ENCODE data around the gene HSPB6.

The HSPB6 gene

DNA sequence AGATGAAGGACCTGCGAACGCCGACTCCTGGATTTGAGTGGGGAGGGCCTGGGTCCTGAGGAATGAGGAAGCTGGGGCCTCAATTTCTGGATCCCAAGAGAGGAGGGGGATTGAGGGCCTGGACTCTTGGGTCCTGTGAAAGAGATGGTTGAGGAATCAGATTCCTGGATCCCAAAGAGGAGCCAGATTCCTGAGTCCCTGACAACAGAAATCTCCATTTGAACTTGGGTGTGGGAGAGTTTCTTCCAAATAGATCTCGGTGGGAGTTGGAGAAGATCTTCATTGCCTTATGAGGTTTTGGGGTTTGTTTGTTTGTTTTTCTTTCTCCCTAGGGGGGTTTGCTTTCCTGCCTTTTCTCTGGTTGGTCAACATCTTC lies 10.8 kb downstream of the HSPB6 start:
- no peak for DNase-seq (ENCODE audit: low read depth in 2 of 2)

DNA sequence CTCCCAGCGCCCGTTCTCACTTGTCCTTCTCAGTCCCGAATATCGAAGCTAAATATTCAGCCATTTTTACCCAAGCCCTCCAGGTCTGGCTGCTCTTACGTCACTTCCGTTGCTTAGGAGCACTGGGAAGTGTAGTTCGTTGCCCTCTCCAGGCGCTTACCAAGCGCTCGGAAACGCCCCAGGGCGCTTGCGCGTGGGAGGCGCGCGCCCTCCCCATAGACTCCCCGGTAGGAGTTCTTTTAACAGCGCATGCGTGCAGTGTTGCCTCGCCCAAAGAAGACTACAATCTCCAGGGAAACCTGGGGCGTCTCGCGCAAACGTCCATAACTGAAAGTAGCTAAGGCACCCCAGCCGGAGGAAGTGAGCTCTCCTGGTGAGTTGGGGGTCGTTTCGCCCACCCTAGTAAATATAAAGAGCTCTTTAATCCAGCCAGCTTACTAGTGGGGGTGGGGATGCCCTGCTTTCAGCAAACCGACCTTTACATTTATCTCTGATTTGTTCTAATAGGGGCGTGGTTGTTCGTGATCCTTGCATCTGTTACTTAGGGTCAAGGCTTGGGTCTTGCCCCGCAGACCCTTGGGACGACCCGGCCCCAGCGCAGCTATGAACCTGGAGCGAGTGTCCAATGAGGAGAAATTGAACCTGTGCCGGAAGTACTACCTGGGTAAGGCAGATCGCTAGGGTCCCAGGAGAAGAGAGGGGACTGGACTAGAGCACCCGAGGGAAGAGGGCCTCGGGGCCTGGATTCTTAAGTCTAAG lies 11.3 kb downstream of the HSPB6 start, which contains the start of the genes PSENEN and U2AF1L4:
Gene PSENEN, plus strand, starts transcription at position 324 of the 759 bp plus-strand sequence. Its CDS starts 280 bp downstream, at position 604.
Gene U2AF1L4, minus strand, starts transcription at position 91 of the 759 bp plus-strand sequence. Its CDS starts 27 bp downstream, at position 64.
- DNase-seq (ENCODE audit: low read depth in 2 of 2), result peak; percentile 83 to 93

DNA sequence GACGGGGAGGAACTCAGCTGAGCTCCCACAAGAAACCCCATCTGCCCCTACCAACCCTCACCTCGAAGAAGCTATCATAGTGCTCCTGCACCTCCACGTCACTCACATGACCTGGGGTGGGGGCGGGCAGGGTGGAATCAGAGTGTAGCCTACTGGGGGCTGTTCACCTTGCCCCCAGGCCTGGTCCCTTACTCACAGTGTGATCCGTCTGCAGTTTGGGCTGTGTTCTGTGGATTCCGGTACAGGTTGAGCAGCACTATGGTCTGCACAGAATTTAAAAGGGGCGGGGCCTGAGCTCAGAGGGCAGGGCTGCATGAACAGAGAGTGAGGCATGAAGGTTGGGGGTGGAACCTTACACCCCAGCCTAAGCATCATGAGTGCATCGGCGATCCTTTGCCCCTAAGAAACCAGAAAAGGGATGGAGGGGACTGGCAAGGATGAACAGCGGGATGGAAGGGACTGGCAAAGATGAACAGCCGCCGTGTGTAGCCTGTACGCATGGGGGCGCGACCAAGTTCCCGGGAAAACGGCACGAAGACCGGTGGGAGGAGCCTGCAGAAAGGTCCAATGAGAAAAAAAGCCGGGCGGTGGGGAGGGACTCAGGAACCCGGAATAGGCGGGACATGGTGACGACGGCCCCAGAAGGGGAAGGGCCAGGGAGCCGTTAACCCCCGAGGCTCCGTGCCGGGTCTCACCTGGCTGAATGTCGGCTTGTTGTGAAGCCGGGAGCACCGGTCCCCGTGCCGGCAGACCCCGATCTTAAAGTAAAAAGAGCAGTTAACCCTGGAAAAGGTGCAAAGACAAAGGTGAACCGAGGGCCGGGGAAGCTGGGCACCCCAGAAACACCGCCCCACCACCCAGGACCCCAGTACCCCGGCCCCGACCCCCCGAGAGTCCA lies 12.2 kb downstream of the HSPB6 start:
- peak; percentile 86 to 91 for DNase-seq (ENCODE audit: low read depth in 2 of 2)

DNA sequence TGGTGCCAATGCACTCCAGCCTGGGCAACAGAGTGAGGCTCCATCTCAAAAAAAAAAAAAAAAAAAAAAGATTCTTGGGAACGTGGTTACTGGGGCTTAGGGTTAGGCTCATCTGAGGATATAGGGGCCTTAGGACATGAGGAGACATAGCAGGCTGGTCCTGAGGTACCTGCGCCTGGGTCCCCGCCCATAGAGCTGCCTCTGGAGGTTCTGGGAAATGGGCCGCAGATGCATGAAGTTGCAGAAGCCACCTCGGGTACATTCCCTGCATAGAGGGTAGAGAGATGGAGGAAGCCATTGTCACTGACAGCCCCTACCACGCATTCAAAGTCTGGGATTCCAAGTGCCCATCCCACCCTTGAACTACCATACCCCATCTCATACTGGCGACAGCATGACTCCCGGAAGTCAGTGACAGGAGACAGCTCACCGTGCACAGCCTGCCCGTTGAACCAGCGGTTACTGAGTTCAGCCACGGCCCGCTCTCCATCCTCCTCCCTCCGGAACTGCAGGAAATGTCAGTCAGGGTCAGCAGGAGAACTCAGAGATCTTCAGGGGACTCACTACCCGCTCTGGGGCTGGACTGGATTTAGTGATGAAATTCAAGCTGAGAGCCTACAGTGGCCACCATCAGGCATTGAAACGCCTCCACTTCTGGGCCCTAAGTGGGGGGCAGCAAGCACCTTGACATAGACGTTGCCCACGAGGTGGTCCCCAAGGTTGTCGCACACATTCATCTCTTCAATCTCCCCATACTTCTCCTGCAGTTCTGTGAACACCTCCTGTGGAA lies 13.0 kb downstream of the HSPB6 start:
- DNase-seq (ENCODE audit: low read depth in 2 of 2), result no peak

DNA sequence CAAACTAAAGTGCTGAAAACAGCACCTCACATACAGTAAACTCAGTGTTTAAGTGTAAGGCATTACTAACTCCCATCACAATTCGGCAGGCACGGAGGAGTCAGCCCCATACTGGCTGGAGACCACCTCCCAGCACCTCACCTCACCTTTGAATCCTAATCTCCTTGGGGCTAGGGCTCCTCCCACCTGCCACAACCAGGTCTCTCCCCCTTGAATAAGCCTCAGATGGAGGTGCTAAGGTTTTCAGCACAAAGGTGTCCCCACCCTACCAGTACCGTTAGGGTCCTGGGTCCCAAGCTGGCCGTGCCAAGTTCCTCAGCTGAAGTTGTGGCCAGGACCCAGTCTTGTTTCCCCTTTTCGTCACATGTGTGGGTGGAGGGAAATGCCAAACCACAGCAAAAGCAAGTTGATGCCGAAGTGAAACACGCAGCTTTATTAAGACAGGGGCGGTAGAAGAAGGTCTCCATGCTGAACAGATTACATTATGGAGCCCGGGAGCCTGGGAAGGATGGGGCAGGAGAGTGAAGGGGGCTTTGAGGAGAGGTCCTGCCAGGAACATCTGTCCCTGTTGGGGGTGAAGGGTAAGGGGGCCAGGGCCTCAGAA lies 14.6 kb downstream of the HSPB6 start, which contains the start of gene IGFLR1:
Gene IGFLR1, minus strand, starts transcription at position 332 of the 604 bp plus-strand sequence. CDS start 1,272 bp downstream, outside the sequence.
- DNase-seq (ENCODE audit: low read depth in 2 of 2), result peak; percentile 48 to 70

DNA sequence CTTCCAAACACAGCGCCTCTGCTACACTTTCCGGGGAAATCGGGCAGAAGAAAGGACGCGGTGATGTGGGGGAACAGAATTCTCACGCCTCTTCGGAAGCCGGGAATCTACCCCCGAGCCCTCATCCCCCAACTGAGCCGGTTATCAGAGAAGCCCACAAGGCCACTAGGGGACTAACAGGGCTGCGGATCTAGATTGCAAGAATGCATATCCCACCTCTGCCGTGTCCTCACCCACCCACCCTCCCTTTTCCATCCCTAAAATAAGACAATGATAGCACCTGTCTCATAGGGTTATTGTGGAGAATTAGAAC lies 15.7 kb downstream of the HSPB6 start:
- no peak for DNase-seq (ENCODE audit: low read depth in 2 of 2)

DNA sequence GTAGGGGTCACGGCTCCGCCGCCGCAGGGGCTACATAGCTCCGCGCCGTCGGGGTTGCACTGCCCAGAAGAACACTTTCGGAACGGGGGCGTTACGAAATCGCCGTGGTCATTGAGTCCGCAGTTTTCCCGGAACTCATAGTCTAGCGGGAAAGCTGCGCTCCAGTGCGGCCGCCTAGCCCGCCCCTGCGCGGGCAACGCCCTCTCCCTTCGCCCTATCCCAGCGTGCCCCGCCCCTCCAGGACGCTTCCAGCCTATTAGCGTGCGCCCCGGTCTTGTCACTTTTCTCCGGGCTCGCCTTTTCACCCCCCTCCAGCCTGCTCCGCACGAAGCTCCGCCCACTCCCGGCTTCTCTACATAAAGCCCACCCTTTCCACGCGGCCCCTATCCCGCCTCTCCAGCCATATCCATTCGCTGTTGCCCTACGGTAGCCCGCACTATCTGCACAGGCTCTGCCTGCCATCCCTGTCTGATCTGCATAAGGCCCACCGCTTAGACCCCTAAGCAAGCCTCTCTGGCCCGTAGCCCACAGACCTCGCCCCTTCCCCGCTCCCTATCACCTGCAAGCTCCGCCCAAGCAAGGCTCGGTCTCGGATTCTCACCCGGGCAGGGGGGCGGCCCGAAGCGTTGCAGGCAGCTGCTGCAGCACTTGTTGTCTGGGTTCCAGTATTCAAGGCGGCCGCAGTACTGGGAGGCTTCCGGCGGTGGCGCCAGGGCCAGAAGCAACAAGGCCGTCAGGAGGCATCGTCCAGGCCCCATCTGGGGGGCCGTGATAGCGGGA lies 16.2 kb downstream of the HSPB6 start:
- peak; percentile 96 to 97 for DNase-seq (ENCODE audit: low read depth in 2 of 2)

DNA sequence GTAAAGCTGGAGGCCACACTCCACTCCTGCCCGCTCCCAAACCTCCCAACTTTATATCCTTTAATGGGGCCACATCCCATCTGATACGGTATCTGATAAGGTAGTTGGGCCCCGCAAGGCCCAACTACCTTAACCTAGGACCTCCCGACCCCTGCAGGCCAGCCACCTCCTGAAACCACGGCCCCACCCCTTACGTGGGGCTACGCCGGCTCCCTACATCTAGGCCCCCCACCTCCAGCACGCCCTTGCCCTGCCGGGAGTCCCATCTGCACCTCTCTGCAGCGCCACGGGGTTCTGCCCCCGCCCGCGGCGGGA lies 16.8 kb downstream of the HSPB6 start:
- no peak for DNase-seq (ENCODE audit: low read depth in 2 of 2)

DNA sequence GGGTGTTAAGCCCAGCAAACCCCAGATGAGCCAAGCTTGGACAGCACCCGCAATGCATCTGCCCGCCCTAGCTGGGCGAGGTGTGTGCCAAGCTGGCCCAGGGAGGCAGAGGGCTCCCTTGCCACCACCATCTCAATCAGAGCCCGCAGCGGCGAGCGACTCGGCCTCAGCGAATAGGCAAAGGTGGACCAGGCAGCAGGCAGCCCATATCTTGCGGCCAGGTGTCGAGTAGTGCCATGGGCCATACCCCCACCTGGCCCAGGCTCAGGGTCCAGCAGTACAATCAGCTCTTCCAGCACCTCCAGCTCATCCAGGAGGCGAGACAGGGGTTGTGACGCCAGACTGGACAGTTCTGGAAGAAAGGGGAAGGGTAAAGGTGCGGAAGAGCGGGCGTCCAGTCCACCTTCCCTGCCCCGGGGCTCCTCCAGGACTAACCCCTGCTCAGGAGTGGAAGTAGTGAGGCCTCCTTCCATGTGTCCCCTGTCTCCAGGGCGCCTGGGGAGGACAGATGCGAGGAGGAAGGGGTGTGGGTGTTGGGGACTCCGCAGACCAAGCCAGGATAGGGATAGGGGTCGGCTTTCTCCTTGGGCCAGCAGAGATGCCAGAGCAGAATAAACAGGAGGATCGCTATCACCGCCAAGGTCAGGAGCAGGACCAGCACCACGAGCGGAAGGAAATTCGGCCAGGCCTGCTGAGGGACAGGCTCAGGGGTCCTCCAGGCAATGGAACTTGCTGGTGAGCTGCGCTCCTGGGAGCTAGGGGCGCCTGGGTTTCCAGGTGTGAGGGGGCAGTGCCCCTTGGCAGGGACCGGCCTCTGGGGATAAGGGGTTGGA lies 17.3 kb downstream of the HSPB6 start:
- no peak for DNase-seq (ENCODE audit: low read depth in 2 of 2)

DNA sequence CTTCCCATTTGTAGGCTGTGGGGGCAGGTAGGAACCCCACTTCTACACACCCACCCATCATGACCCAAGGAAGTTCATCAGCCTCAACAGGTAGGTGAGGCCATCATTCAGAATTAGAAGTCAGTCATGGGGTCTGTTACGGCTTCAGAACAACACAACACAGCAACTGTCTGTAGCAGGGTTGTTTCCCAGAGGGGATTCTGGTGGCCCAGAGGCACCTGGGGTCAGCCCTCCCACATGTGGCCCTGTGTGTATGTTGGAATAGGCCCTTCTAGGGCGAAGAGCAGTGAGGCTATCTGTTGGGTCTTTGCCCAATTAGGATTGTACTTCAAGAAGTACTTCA lies 18.0 kb downstream of the HSPB6 start:
- no peak for DNase-seq (ENCODE audit: low read depth in 2 of 2)

DNA sequence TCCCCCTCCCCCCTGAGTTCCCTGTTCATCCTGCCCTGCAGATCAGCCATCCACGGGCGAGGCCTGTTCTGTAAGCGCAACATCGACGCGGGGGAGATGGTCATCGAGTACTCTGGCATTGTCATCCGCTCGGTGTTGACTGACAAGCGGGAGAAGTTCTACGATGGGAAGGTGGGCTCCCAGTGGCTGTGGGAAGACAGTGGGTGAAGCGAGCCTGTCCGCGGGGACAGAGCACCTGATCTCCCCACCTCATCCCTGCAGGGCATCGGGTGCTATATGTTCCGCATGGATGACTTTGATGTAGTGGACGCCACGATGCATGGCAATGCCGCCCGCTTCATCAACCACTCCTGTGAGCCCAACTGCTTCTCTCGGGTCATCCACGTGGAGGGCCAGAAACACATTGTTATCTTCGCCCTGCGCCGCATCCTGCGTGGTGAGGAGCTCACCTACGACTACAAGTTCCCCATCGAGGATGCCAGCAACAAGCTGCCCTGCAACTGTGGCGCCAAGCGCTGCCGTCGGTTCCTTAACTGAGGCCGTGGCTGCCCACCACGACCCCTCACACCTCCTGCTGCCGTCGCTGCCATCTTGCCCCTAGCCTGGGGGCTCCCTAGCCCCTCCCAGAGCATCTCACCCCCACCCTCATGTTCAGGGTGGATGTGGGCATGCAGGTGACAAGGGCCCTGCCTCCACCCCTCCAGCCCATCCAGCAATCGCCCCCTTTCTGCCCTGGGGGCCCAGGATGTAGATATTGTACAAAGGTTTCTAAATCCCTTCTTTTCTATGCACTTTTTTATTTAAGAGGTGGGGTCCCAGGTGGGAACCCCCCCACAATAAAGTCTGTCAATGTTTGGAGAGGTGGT lies 18.6 kb downstream of the HSPB6 start:
- DNase-seq (ENCODE audit: low read depth in 2 of 2), result no peak

DNA sequence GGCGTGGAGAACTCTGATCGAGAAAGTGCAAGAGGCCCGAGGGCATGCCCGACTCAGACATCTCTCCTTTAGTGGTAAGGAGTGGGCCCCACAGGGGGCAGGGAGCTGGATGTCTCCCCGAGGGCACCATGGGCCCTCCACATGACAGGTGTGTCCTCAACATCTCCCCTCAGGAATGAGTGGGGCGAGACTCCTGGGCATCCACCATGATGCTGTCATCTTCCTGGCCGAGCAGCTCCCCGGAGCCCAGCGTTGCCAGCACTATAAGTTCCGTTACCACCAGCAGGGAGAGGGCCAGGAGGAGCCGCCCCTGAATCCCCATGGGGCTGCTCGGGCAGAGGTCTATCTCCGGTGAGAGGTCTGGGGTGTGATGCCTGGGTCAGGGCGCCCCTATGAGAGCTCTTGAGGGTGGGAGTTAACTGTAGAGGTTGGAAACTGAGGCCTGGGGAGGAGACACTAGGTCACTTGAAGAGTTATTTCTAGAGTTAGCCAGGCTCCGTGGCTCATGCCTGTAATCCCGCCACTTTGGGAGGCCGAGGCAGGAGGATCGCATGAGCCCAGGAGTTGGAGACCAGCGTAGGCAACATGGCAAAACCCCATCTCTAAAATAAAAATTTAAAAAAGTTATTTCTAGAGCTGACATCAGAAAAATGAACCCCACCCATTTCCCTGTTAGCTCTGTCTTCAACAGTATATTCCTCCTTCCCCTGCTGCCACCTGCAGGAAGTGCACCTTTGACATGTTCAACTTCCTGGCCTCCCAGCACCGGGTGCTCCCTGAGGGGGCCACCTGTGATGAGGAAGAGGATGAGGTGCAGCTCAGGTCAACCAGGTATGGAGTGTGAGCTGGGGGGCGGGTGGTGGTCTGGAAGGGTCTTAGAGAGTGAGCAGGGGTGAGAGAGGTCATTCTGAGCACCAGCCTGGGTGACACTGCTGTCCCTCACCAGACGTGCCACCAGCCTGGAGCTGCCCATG lies 19.6 kb downstream of the HSPB6 start:
- no peak for DNase-seq (ENCODE audit: low read depth in 2 of 2)

DNA sequence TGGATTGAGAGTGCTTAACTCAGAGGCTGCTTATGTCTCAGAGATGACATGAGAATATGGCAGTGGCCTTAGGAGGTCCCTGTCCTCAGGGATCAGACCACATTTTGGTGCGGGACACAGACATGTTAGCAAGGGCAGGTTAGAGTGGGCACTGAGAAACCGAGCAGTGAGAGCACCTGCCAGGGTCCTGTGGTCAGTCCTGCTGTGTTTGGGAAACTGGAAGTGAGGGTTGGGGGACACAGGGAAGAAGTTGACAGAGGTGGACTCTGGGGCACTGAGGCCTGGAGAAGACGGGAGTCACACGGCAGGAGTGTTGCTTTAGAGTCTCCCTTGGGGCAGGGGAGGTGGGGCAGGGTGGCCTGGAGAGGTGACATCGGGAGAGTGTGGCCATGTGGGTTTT lies 21.9 kb downstream of the HSPB6 start:
- no peak for DNase-seq (ENCODE audit: low read depth in 2 of 2)

DNA sequence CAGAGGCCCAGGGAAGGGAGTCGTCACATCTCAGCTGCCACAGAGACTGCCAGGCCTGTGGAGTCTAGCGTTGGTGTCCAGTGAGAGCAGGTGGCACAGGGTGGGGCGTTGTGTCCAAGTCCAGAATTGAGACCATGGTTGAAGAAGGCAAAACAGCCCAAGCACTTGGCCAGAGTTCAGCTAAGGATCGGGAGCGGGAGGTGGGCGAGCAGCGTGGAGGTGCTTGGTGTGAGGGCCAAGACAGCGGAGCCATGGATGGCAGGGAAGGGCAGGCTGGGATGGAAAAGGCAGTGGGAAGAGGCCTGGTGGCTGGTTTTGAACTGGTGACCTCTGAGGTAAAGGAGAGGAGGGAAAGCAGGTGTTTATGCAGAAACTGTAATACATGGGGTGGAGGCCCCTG lies 22.6 kb downstream of the HSPB6 start:
- no peak for DNase-seq (ENCODE audit: low read depth in 2 of 2)

DNA sequence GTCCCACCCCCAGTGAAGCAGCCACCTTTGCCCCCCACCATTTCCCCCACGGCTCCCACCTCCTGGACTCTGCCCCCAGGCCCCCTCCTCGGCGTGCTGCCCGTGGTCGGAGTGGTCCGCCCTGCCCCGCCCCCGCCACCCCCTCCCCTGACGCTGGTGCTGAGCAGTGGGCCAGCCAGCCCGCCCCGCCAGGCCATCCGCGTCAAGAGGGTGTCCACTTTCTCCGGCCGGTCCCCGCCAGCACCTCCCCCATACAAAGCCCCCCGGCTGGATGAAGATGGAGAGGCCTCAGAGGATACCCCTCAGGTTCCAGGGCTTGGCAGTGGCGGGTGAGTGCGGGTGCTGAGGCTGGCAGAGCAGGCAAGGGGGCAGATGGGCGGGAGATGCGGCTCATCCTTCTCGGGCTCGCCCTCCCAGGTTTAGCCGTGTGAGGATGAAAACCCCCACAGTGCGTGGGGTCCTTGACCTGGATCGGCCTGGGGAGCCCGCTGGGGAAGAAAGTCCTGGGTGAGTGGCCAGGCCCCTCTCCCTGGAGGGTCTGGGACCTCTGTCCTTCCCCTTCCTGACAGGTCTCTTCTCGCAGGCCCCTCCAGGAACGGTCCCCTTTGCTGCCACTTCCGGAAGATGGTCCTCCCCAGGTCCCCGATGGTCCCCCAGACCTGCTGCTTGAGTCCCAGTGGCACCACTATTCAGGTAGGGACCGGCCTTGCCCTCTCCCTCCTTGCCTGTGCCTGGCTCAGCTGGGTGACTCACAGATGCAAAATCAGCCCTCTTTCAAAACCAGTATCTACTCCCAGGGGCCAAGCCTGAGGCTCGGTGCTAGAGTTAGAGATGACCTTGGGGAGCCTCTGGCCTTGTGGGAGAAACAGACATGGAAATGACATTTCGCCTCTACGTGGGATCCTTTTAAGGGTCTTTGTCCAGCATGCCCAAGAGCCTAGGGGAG lies 23.4 kb downstream of the HSPB6 start:
- no peak for DNase-seq (ENCODE audit: low read depth in 2 of 2)

DNA sequence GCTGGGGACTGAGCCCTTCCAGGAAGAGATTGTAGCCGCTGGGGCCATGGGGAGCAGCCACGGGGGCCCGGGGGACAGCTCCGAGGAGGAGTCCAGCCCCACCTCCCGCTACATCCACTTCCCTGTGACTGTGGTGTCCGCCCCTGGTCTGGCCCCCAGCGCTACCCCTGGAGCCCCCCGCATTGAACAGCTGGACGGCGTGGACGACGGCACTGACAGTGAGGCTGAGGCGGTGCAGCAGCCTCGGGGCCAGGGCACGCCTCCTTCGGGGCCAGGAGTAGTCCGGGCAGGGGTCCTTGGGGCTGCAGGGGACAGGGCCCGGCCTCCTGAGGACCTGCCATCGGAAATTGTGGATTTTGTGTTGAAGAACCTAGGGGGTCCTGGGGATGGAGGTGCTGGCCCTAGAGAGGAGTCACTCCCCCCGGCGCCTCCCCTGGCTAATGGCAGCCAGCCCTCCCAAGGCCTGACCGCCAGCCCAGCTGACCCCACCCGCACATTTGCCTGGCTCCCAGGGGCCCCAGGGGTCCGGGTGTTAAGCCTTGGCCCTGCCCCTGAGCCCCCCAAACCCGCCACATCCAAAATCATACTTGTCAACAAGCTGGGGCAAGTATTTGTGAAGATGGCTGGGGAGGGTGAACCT lies 24.2 kb downstream of the HSPB6 start:
- no peak for DNase-seq (ENCODE audit: low read depth in 2 of 2)

Measured in stimulated activated CD4-positive, alpha-beta T cell treated with anti-CD3 and anti-CD28 coated beads, Interleukin-4, amount 100 ng/mL, for 48 hours (primary cell).